GM21367 (cell line): ENCODE data around the gene ABL2.
"Not testable (repeated sequence)": the region's sequence is repeated elsewhere in the genome, so short reads cannot be mapped to it uniquely, and the experiment has no call there.

Experiments used
- ATAC-seq: cut with Tn5 transposase; IDR thresholded peaks from one replicate; pipeline ENCODE4 v1.9.1; 2021; ENCODE audit not compliant: unreplicated experiment

Gene ABL2

GRCh38 chr1:179217943-179218507 is 11.5 kb downstream of the ABL2 start:
- ATAC-seq, result no peak

- ATAC-seq, result not testable (repeated sequence)
Measured at GRCh38 chr1:179213317-179213716, 16.2 kb downstream of the ABL2 start.

GRCh38 chr1:179208681-179209477 is 20.6 kb downstream of the ABL2 start:
- ATAC-seq, result no peak

- no peak for ATAC-seq
Measured at GRCh38 chr1:179206812-179207211, 22.7 kb downstream of the ABL2 start.

GRCh38 chr1:179205284-179205683 is 24.2 kb downstream of the ABL2 start:
- no peak for ATAC-seq

- no peak for ATAC-seq
Measured at GRCh38 chr1:179202161-179202560, 27.3 kb downstream of the ABL2 start.

GRCh38 chr1:179200586-179200985 is 28.9 kb downstream of the ABL2 start:
- ATAC-seq, result no peak

- ATAC-seq, result no peak
Measured at GRCh38 chr1:179197690-179198297, 31.7 kb downstream of the ABL2 start.

- ATAC-seq, result not testable (repeated sequence)
Measured at GRCh38 chr1:179195857-179196256, 33.6 kb downstream of the ABL2 start.

GRCh38 chr1:179195376-179195775 is 34.1 kb downstream of the ABL2 start:
- no peak for ATAC-seq

- ATAC-seq, result no peak
Measured at GRCh38 chr1:179194068-179194537, 35.4 kb downstream of the ABL2 start.

GRCh38 chr1:179190861-179191260 is 38.6 kb downstream of the ABL2 start:
- ATAC-seq, result no peak

- ATAC-seq, result no peak
Measured at GRCh38 chr1:179187735-179188471, 41.6 kb downstream of the ABL2 start.

- no peak for ATAC-seq
Measured at GRCh38 chr1:179187043-179187442, 42.4 kb downstream of the ABL2 start.

GRCh38 chr1:179184403-179184802 is 45.1 kb downstream of the ABL2 start:
- ATAC-seq, result no peak

GRCh38 chr1:179183857-179184256 is 45.6 kb downstream of the ABL2 start:
- ATAC-seq, result no peak

GRCh38 chr1:179178950-179179349 is 50.5 kb downstream of the ABL2 start:
- ATAC-seq, result no peak

GRCh38 chr1:179178183-179178582 is 51.3 kb downstream of the ABL2 start:
- ATAC-seq, result no peak

- ATAC-seq, result no peak
Measured at GRCh38 chr1:179177615-179178014, 51.9 kb downstream of the ABL2 start.

GRCh38 chr1:179177182-179177581 is 52.3 kb downstream of the ABL2 start:
- no peak for ATAC-seq
